GM12892 (cell line): ENCODE data around the gene WDR31.
"Not testable (repeated sequence)": the region's sequence is repeated elsewhere in the genome, so short reads cannot be mapped to it uniquely, and the experiment has no call there.

Experiments used
- POLR2A ChIP-seq: IDR thresholded peaks from 2 replicates; pipeline ENCODE4 v1.6.1; 2011; ENCODE audit warnings: low read depth, low read length, control low read depth
- POLR2AphosphoS5 ChIP-seq: IDR thresholded peaks from 2 replicates; pipeline ENCODE4 v1.6.1; 2011; ENCODE audit warnings: low read depth, low read length, control low read depth
- TAF1 ChIP-seq: IDR thresholded peaks from 2 replicates; pipeline ENCODE4 v1.6.1; 2011; ENCODE audit warnings: low read depth, mild to moderate bottlenecking, control low read depth, low read length, borderline replicate concordance

- TF ChIP-seq POLR2AphosphoS5, POLR2A, TAF1: not testable (repeated sequence)
These were observed 39.7 kb upstream of the WDR31 start for GRCh38 chr9:113379829-113380210.
